DMS 273 (cell line): ENCODE measurements around the gene DUOX1.

Experiments
- DNase-seq: peaks from one replicate; lab custom pipeline; 2025; ENCODE audit not compliant: unreplicated experiment; lab: John Stamatoyannopoulos, UW

DUOX1 gene

GRCh38 chr15:45185903-45186770 is 56.3 kb downstream of the DUOX1 start:
- no peak for DNase-seq

- DNase-seq = no peak
Measured at GRCh38 chr15:45186771-45187577, 57.2 kb downstream of the DUOX1 start.

GRCh38 chr15:45187578-45187893 is 57.7 kb downstream of the DUOX1 start:
- no peak for DNase-seq

- DNase-seq = peak; percentile 81
Measured at GRCh38 chr15:45187894-45188830, 58.4 kb downstream of the DUOX1 start, which contains the start of gene SHF. SHF (minus strand) TSS chr15:45187966; CDS start chr15:45187951, 15 bp downstream.

GRCh38 chr15:45197512-45197911 is 67.7 kb downstream of the DUOX1 start:
- no peak for DNase-seq

GRCh38 chr15:45198337-45199135 is 68.7 kb downstream of the DUOX1 start:
- DNase-seq = peak; percentile 92

- peak; percentile 52 for DNase-seq
Measured at GRCh38 chr15:45199136-45199810, 69.5 kb downstream of the DUOX1 start.

- peak; percentile 92 for DNase-seq
Measured at GRCh38 chr15:45200001-45200798, 70.4 kb downstream of the DUOX1 start.

GRCh38 chr15:45200799-45201556 is 71.2 kb downstream of the DUOX1 start:
- DNase-seq = peak; percentile 85

- DNase-seq = no peak
Measured at GRCh38 chr15:45201557-45201859, 71.7 kb downstream of the DUOX1 start.

GRCh38 chr15:45201869-45202268 is 72.1 kb downstream of the DUOX1 start:
- no peak for DNase-seq

- DNase-seq = no peak
Measured at GRCh38 chr15:45203182-45203581, 73.4 kb downstream of the DUOX1 start.

GRCh38 chr15:45205192-45205591 is 75.4 kb downstream of the DUOX1 start:
- DNase-seq = peak; percentile 76

GRCh38 chr15:45212493-45212892 is 82.7 kb downstream of the DUOX1 start:
- no peak for DNase-seq
